Measurements from ENCODE around the gene FCHO1.
"Not testable (repeated sequence)": the region's sequence is repeated elsewhere in the genome, so short reads cannot be mapped to it uniquely, and the experiment has no call there.

FCHO1 gene

DNA sequence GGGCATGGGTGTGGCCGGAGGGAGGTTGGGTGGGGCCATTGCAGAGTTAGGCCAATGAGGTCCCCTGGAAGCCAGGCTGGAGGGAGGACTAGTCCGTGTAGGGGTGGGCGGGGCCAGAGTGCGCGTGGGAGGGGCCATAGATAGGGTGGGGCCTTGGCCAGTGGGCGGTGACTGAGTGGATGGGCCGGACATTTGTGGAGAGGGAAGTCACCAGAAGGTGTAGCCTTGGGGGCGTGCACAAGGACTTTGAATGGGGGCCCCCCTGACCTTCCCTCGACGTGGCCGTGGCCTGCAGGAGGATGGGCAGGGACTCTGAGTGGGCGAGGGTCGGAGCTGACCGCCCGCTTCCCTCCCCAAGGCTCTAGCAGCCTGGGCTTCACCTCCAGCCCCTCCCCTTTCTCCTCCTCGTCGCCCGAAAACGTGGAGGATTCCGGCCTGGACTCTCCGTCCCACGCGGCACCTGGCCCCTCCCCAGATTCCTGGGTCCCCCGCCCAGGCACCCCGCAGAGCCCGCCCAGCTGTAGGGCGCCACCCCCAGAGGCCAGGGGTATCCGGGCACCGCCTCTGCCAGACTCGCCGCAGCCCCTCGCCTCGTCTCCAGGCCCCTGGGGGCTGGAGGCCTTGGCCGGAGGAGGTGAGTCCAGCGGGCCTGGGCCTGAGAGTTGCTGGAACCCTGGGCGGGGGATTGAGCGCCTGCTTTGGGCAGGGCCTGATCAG, 27.1 kb downstream of the FCHO1 start:
- H3K4me3 ChIP-seq (ENCODE audit: low read depth, low read length): no peak overlapping the region
- TF ChIP-seq, protein P1, sequence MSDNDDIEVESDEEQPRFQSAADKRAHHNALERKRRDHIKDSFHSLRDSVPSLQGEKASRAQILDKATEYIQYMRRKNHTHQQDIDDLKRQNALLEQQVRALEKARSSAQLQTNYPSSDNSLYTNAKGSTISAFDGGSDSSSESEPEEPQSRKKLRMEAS (IDR thresholded peaks at IDR 0.05; ENCODE audit: low read depth, low read length): no peak
- TF ChIP-seq MYC (IDR thresholded peaks at IDR 0.05; ENCODE audit: low read depth, low read length) (no peak), POLR2A (IDR thresholded peaks at IDR 0.05; ENCODE audit: extremely low read depth, insufficient read length) (no peak)
- TF ChIP-seq, protein P2, sequence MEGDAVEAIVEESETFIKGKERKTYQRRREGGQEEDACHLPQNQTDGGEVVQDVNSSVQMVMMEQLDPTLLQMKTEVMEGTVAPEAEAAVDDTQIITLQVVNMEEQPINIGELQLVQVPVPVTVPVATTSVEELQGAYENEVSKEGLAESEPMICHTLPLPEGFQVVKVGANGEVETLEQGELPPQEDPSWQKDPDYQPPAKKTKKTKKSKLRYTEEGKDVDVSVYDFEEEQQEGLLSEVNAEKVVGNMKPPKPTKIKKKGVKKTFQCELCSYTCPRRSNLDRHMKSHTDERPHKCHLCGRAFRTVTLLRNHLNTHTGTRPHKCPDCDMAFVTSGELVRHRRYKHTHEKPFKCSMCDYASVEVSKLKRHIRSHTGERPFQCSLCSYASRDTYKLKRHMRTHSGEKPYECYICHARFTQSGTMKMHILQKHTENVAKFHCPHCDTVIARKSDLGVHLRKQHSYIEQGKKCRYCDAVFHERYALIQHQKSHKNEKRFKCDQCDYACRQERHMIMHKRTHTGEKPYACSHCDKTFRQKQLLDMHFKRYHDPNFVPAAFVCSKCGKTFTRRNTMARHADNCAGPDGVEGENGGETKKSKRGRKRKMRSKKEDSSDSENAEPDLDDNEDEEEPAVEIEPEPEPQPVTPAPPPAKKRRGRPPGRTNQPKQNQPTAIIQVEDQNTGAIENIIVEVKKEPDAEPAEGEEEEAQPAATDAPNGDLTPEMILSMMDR (IDR thresholded peaks at IDR 0.05; ENCODE audit: low read depth, low read length): no peak
- peak; percentile 55 for DNase-seq (ENCODE audit: low read depth)

DNA sequence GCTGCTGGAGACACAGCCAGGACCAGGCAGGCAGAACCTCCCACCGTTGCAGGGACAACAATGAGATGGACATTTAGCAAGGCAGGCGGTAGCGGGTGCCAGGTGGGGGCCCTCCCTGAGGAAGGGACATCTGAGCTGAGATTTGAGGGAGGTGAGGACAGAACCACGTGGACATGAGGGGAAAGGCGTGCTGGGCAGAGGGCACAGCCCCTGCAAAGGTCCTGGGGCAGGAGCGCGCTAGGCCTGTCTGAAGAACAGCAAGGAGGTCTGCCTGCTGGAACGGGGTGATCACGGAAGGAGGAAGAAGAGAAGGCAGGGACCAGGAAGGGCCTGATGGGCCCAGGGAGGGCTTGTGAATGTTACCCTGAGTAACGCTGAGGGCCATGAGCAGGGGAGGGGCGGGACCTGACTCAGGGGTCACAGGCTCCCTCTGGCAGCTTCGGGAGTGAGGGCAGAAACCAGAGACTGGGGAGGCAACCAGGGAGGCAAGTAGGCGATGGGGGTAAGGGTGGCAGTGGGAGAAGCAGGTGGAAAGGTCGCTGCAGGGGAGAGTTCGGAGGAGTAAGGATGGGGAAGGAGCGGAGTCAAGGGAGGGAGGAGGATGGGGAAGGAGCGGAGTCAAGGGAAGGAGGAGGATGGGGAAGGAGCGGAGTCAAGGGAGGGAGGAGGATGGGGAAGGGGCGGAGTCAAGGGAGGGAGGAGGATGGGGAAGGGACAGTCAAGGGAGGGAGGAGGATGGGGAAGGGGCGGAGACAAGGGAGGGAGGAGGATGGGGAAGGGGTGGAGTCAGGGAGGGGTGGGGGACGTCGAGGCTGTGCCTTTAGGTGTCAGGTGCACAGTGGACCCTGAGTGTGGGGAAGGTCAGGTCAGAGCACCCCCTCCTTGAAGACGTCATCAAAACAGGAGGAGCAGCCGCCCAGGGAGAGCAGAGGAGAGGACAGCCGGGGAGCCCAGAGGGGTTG, 28.0 kb downstream of the FCHO1 start:
- H3K4me3 ChIP-seq (ENCODE audit: low read depth, low read length): no peak overlapping the region
- DNase-seq (ENCODE audit: low read depth): peak; percentile 40
- TF ChIP-seq, protein P2 (IDR thresholded peaks at IDR 0.05; ENCODE audit: low read depth, low read length): no peak
- TF ChIP-seq POLR2A (IDR thresholded peaks at IDR 0.05; ENCODE audit: extremely low read depth, insufficient read length) (no peak), MYC (IDR thresholded peaks at IDR 0.05; ENCODE audit: low read depth, low read length) (no peak)
- TF ChIP-seq, protein P1 (IDR thresholded peaks at IDR 0.05; ENCODE audit: low read depth, low read length): no peak

DNA sequence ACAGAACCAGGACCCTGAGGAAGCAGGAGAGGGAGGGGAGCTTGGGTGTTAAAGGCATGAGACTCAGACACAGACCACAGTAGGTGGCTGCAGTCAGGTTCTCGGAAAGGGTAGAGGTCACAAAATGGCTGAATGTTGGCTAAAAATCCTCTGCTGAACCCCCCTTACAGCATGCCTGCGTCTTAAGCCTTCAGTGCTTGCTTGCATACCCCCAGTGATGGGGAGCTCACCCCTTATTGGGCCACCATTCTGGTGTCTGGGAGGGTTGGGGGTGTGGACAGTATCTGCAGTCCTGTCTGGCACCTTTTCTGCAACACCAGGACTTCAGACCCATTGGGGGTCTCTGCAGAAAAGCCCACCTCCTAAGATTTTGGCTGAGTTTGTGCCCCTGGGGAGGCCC, 29.5 kb downstream of the FCHO1 start:
- TF ChIP-seq, protein P1 (IDR thresholded peaks at IDR 0.05; ENCODE audit: low read depth, low read length): no peak
- DNase-seq (ENCODE audit: low read depth): no peak
- H3K4me3 ChIP-seq (ENCODE audit: low read depth, low read length): no peak overlapping the region

DNA sequence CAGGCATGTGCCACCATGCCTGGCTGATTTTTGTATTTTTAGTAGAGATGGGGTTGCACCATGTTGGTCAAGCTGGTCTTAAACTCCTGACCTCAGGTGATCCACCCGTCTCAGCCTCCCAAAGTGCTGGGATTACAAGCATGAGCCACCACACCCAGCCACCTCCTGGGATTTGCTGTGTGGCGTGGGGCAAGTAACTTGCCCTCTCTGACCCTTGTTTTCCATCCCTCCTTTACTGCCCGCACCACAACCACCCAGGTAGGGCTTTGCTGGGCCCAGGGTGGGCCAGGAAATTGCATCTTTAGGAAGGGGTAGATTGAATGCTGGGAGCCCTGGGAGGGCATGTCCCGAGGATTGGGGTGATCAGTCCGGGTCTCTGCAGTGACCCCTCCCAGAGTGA, 32.4 kb downstream of the FCHO1 start:
- not testable (repeated sequence) for DNase-seq (ENCODE audit: low read depth); H3K4me3 ChIP-seq (ENCODE audit: low read depth, low read length)

DNA sequence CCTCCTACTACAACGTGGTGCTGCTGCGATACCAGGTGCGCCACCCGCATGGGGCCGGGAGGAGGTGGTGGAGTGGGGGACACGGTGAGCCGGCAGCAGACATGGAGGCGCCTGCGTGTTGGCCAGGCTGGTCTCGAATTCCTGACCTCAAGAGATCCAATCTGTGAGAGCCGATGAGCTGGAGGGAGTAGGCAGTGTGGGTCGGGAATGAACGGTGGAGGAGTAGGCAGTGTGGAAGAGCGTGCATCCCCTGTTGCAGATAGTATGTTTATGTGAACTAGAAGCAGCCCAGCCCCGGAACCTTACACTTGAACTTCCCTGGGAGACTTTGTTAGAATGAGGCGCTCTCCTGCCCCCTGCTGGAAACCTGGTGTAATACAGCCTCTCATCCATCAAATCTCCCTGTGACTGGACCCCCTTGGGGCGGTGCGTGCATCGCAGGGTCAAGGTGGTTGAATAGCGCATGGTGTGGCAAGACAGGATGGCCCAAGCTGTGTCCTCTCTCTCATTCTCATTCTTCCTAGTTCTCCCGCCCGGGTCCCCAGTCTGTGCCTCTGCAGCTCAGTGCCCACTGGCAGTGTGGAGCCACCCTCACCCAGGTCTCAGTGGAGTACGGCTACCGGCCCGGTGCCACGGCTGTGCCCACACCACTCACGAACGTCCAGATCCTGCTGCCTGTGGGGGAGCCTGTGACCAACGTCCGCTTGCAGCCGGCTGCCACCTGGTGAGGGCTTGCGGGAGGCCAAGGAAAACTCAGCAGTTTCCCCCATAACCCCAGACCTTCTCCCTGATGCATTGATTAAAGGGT, 33.1 kb downstream of the FCHO1 start:
- H3K4me3 ChIP-seq (ENCODE audit: low read depth, low read length): no peak overlapping the region
- peak; percentile 80 for DNase-seq (ENCODE audit: low read depth)
- TF ChIP-seq, protein P2 (IDR thresholded peaks at IDR 0.05; ENCODE audit: low read depth, low read length): peak; percentile 73
- TF ChIP-seq, protein P1 (IDR thresholded peaks at IDR 0.05; ENCODE audit: low read depth, low read length): no peak

DNA sequence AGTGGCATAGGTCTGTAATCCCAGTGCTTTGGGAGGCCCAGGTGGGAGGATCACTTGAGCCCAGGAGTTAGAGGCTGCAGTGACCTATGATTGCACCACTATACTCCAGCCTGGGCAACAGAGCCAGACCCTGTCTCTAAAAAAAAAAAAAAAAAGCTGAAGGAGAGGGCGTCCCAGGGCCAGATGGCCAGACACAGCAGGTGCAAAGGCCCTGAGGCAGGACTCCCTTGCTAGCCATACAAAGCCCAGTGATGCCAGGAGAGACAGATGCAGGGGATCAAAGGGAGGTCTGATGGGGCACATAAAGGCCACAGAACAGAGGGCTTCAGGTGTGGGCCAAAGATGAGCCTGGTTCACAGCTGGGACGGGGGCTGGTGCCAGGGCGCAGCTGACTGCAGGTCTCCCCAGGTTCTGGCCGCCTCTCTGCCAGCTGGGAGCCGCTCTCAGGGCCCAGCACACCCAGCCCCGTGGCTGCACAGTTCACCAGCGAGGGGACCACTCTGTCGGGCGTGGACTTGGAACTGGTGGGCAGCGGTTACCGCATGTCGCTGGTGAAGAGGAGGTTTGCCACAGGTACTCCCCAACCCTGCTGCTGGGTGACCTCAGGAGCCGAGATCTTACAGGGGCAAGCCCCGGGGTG, 36.1 kb downstream of the FCHO1 start:
- TF ChIP-seq MYC (IDR thresholded peaks at IDR 0.05; ENCODE audit: low read depth, low read length): no peak
- TF ChIP-seq, protein P2 (IDR thresholded peaks at IDR 0.05; ENCODE audit: low read depth, low read length): no peak
- TF ChIP-seq, protein P1 (IDR thresholded peaks at IDR 0.05; ENCODE audit: low read depth, low read length): no peak
- no peak for TF ChIP-seq POLR2A (IDR thresholded peaks at IDR 0.05; ENCODE audit: extremely low read depth, insufficient read length)

More for the DNA sequence above, 36.1 kb downstream of the FCHO1 start:
- no peak for DNase-seq (ENCODE audit: low read depth)
- no peak overlapping the region for H3K4me3 ChIP-seq (ENCODE audit: low read depth, low read length)
